Aorta (tissue), 5 donors: Measurements from ENCODE around the gene CBX5. TPM values are rescaled to one million over a fixed set of nuclear protein-coding genes. Genes with fewer than 3 reads are reported as not detected.

Source experiments
- ATAC-seq: fragments of 200-7000 bp; cut with Tn5 transposase; one replicate; pipeline ENCODE4 v1.9.1; 2022; ENCODE audit warnings: moderate library complexity; ENCODE audit not compliant: low FRiP score
- DNase-seq, 2 donors: peaks; one replicate each; pipeline ENCODE4 v3.0.0-alpha.2; 2020
- H3K27ac ChIP-seq, 2 donors: one replicate each; pipeline ENCODE4 v1.5.1; 2013; ENCODE audit warnings: low read length in 2 of 2, mild to moderate bottlenecking in 2 of 2, moderate library complexity in 2 of 2, control low read depth in 1 of 2, inconsistent platforms in 1 of 2, low read depth in 1 of 2
- H3K27me3 ChIP-seq, 2 donors: one replicate each; pipeline ENCODE4 v1.6.1; 2013; ENCODE audit warnings: control low read depth in 1 of 2, low read length in 1 of 2, mild to moderate bottlenecking in 1 of 2, moderate library complexity in 1 of 2; ENCODE audit not compliant: insufficient read depth in 2 of 2, control insufficient read depth in 1 of 2
- H3K36me3 ChIP-seq, 2 donors: one replicate each; pipeline ENCODE4 v1.6.1; 2013; ENCODE audit warnings: control low read depth in 1 of 2, low read length in 1 of 2, mild to moderate bottlenecking in 1 of 2; ENCODE audit not compliant: insufficient read depth in 2 of 2, control insufficient read depth in 1 of 2
- H3K4me1 ChIP-seq, 2 donors: one replicate each; pipeline ENCODE4 v1.6.1; 2013; ENCODE audit warnings: low read length in 2 of 2, control low read depth in 1 of 2, mild to moderate bottlenecking in 1 of 2, moderate library complexity in 1 of 2; ENCODE audit not compliant: insufficient read depth in 2 of 2, control insufficient read depth in 1 of 2
- H3K4me3 ChIP-seq, 2 donors: one replicate each; pipeline ENCODE4 v1.5.1; 2013; ENCODE audit warnings: low read length in 2 of 2, control low read depth in 1 of 2, mild to moderate bottlenecking in 1 of 2
- H3K9me3 ChIP-seq: one replicate; pipeline ENCODE4 v1.6.1; 2013; ENCODE audit warnings: mild to moderate bottlenecking, low read length; ENCODE audit not compliant: control insufficient read depth
- WGBS, 2 donors: extraction: QIAGEN DNeasy Blood & Tissue Kit; methylation state at CpG; one replicate each; pipeline ENCODE4 v1.1.7; 2013; 5-methylcytosine and 5-hydroxymethylcytosine counted together
- intact Hi-C, 2 donors: fragments of 100-400 bp; cut with DNase I; formaldehyde crosslinking; loops; one replicate each; pipeline versions ENCODE4 v1.14.2 to v1.15.0; 2022
- polyA plus RNA-seq, 2 donors: library from polyadenylated mRNA; stranded (reverse); fragments of 200-250 nt; gene quantifications; one replicate each; pipeline ENCODE4 v1.2.3, GENCODE V29; 2013
- total RNA-seq, 2 donors: library from RNA; stranded (reverse); fragmentation: NEBNext Ultra II Directional; extraction: Animal tissue kit (Norgen Biotek cat#: 25700); gene quantifications; one replicate each; pipeline ENCODE4 v1.2.1, GENCODE V29; 2021
- donor health status: healthy with polysubstance abuse.
- donor health status: Bipolar disorder and iron deficiency.
- donor health status: DM: no; HTN: no; CAD: no.
- donor health status: DM: no; HTN: no; CAD: no.
- donor health status: DM: yes; HTN: yes; CAD: no.

Gene CBX5
- total and polyA plus RNA-seq, 4 donors: 9.4 to 67.8 (median 39.0) TPM

DNA sequence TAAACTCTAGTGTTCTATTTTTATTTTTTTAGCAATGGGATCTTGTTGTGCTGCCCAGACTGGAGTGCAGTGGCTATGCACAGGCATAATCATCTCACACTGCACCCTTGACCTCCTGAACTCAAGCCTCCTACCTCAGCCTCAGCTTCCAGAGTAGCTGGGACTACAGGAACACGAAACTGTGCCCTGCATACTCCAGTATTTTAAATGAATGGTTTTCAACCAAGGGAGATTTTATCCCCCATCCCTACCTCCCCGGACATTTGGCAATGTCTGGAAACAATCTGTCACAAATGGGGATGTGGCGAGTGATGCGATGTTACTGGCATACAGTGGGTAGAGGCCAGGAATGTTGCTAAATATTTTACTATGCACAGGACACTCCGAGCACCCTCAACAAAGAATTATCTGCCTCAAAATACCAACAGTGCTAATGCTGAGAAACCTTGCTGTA lies 2.1 kb downstream of the CBX5 start:
- Histone ChIP-seq H3K36me3 (peaks cover 0 to 4% of the 10 kb centered on the region in 2 donors), H3K4me3 (no peak overlapping the region), H3K27me3 (no peaks in the 10 kb centered on the region), H3K27ac (peak overlapping the region; percentile 24 to 71), H3K4me1 (no peaks in the 10 kb centered on the region), H3K9me3 (no peaks in the 10 kb centered on the region)
- ATAC-seq (no peak), DNase-seq (peak in 1 of 2 donors; percentile 17)
- intact Hi-C loops: loop anchor here in 1 of 2 donors (2.0 kb wide), 1 partner anchor 19 kb away; no protein-coding TSS in a partner anchor
- WGBS, 2 donors: 18 to 21% methylated on average over 5 of the region's 5 CpGs

DNA sequence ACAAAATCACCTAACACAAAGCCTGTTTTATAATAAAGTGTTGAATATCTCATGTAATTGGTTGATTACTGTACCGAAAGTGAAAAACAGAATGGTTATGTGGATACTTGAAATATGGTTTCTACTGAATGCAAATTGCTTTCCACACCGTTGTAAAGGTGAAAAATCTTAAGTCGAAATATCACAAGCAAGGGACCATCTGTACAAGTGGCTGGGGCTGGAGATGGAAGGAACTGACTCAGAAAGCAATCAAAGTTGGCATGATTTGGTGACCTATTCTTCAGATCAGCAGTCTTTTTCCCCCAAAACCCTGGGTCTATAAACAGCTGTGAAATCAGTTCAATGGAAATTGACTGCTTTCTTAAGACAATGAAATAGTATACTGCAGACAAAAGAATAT lies 3.6 kb downstream of the CBX5 start:
- no peaks in the 10 kb centered on the region for H3K4me1 ChIP-seq
- intact Hi-C loops: no loop called here
- H3K9me3 ChIP-seq: no peaks in the 10 kb centered on the region
- no peak overlapping the region for H3K27ac ChIP-seq
- peaks cover 0 to 2% of the 10 kb centered on the region in 2 donors for H3K36me3 ChIP-seq
- DNase-seq (no peak), ATAC-seq (no peak)
- WGBS, 2 donors: 87 to 92% methylated on average over 3 of the region's 3 CpGs
- H3K4me3 ChIP-seq: no peak overlapping the region
- H3K27me3 ChIP-seq: no peaks in the 10 kb centered on the region

DNA sequence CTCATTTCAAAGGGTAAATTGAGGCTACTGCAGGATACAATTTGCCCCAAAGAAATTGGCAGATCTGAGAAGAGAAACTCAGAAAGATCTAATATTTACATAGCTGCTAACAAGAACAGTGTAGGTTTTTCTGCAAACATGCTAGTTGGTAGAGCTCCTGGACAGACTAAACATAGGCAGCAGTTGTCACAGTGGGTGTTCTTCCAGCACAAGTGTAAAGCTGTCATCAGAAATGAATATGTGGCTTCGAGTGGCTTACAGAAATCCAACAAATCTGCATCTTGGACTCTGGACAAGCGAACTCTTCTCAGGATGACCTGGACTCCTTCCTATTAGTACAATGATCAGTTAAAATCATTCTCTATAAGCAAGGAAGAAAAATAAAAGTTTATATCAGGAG lies 5.9 kb downstream of the CBX5 start:
- 69 to 76% methylated on average over 2 of the region's 2 CpGs for WGBS, 2 donors
- Histone ChIP-seq H3K4me1 (no peaks in the 10 kb centered on the region), H3K27me3 (no peaks in the 10 kb centered on the region), H3K9me3 (no peaks in the 10 kb centered on the region), H3K36me3 (peaks cover 0 to 2% of the 10 kb centered on the region in 2 donors), H3K4me3 (no peak overlapping the region), H3K27ac (no peak overlapping the region)
- intact Hi-C loops: no loop called here
- DNase-seq (no peak), ATAC-seq (no peak)

- WGBS, 2 donors: 63 to 66% methylated on average over 1 of the region's 1 CpG
- Histone ChIP-seq H3K9me3 (no peaks in the 10 kb centered on the region), H3K36me3 (peaks cover 0 to 2% of the 10 kb centered on the region in 2 donors), H3K4me3 (no peak overlapping the region), H3K27me3 (no peaks in the 10 kb centered on the region), H3K27ac (no peak overlapping the region), H3K4me1 (no peaks in the 10 kb centered on the region)
- ATAC-seq (no peak), DNase-seq (no peak)
- intact Hi-C loops: no loop called here
These were observed 7.7 kb downstream of the CBX5 start for GRCh38 chr12:54272214-54272613.

- intact Hi-C loops: no loop called here
- 93 to 95% methylated on average over 2 of the region's 2 CpGs for WGBS, 2 donors
- no peaks in the 10 kb centered on the region for H3K4me1 ChIP-seq
- H3K36me3 ChIP-seq: peaks cover 0 to 2% of the 10 kb centered on the region in 2 donors
- ATAC-seq (no peak), DNase-seq (no peak)
- no peak overlapping the region for H3K27ac ChIP-seq
- H3K4me3 ChIP-seq: no peak overlapping the region
- H3K27me3 ChIP-seq: no peaks in the 10 kb centered on the region
- no peaks in the 10 kb centered on the region for H3K9me3 ChIP-seq
These were observed 9.6 kb downstream of the CBX5 start for GRCh38 chr12:54270345-54270744.

GRCh38 chr12:54266852-54267251 lies 13.1 kb downstream of the CBX5 start:
- H3K4me1 ChIP-seq: no peaks in the 10 kb centered on the region
- 98% methylated on average over 2 of the region's 2 CpGs for WGBS, 2 donors
- H3K9me3 ChIP-seq: no peaks in the 10 kb centered on the region
- intact Hi-C loops: no loop called here
- H3K27me3 ChIP-seq: no peaks in the 10 kb centered on the region
- ATAC-seq: no peak
- DNase-seq: no peak
- H3K36me3 ChIP-seq: no peaks in the 10 kb centered on the region
- H3K4me3 ChIP-seq: no peak overlapping the region
- no peak overlapping the region for H3K27ac ChIP-seq

- Histone ChIP-seq H3K4me3 (no peak overlapping the region), H3K27ac (no peak overlapping the region), H3K4me1 (no peaks in the 10 kb centered on the region), H3K27me3 (no peaks in the 10 kb centered on the region), H3K36me3 (no peaks in the 10 kb centered on the region), H3K9me3 (no peaks in the 10 kb centered on the region)
- no peak for DNase-seq
- WGBS, 2 donors: 93 to 95% methylated on average over 4 of the region's 4 CpGs
- no peak for ATAC-seq
- intact Hi-C loops: no loop called here
These were observed 14.5 kb downstream of the CBX5 start for GRCh38 chr12:54265364-54265812.

DNA sequence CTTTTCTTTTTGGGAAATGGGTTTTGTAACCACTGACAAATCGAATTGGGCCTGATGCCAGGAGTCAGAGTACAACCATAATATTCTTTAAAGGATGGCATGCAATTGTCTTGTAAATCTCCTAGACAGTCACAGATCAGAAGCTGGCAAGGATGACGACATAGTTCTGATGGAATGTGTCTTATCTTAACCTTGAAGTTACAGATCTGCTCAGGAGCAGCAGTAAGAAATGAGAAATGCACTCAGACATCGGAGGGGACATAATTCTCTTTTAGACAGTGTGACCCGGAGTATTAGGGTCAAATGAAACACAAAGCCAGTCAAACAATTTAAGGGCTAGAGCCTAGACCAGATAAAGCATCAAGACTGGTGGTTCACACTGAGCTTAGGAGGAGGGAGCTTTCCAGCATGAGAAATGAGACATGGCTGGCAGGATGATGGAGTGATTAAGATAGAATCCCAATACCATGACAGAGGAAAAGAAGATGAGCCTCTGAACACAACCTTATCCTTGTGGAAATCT lies 17.5 kb downstream of the CBX5 start:
- no peaks in the 10 kb centered on the region for H3K9me3 ChIP-seq
- peaks cover 0 to 1% of the 10 kb centered on the region in 2 donors for H3K4me1 ChIP-seq
- H3K36me3 ChIP-seq: no peaks in the 10 kb centered on the region
- no peak overlapping the region for H3K4me3 ChIP-seq
- no peaks in the 10 kb centered on the region for H3K27me3 ChIP-seq
- H3K27ac ChIP-seq: no peak overlapping the region
- ATAC-seq (no peak), DNase-seq (no peak)
- intact Hi-C loops: no loop called here
- 16 to 19% methylated on average over 4 of the region's 4 CpGs for WGBS, 2 donors

- no peaks in the 10 kb centered on the region for H3K36me3 ChIP-seq
- ATAC-seq (no peak), DNase-seq (no peak)
- no peak overlapping the region for H3K27ac ChIP-seq
- H3K4me1 ChIP-seq: peaks cover 0 to 1% of the 10 kb centered on the region in 2 donors
- intact Hi-C loops: no loop called here
- H3K27me3 ChIP-seq: no peaks in the 10 kb centered on the region
- H3K4me3 ChIP-seq: no peak overlapping the region
- no peaks in the 10 kb centered on the region for H3K9me3 ChIP-seq
- WGBS, 2 donors: 53% methylated on average over 5 of the region's 5 CpGs
These were observed 18.0 kb downstream of the CBX5 start for GRCh38 chr12:54261815-54262402.
